Activated T-cell treated with anti-CD3 and anti-CD28 coated beads, Interleukin-2, amount 50 U/mL, for 72 hours (primary cell): Measurements from ENCODE around the gene SETD3. TPM values are rescaled to one million over a fixed set of nuclear protein-coding genes. Genes with fewer than 3 reads are reported as not detected.
A peak's percentile ranks its signal among the peaks of the same experiment; 100 is the strongest.

Experiments
- ATAC-seq, 2 donors: fragments of 150-1000 bp; cut with Tn5 transposase; replicated peaks in 1 of 2; 2 replicates each; pipeline ENCODE4 v1.10.0; 2021; ENCODE audit warnings: moderate library complexity in 2 of 2, mild to moderate bottlenecking in 1 of 2
- DNase-seq, 2 donors: peaks; one replicate each; pipeline ENCODE4 v3.0.0; 2021 to 2022; ENCODE audit warnings: mixed read lengths in 1 of 2
- H3K27ac Mint-ChIP-seq: one replicate; pipeline ENCODE4 v1.8.0; 2022; ENCODE audit warnings: mild to moderate bottlenecking, moderate library complexity, mixed read lengths
- H3K27me3 Mint-ChIP-seq: one replicate; pipeline ENCODE4 v1.8.0; 2022; ENCODE audit warnings: low read depth, mixed read lengths
- H3K36me3 Mint-ChIP-seq, 2 donors: one replicate each; pipeline ENCODE4 v1.8.0; 2022; ENCODE audit warnings: mixed read lengths in 2 of 2, mild to moderate bottlenecking in 1 of 2; ENCODE audit not compliant: insufficient read depth in 2 of 2
- H3K4me1 Mint-ChIP-seq: one replicate; pipeline ENCODE4 v1.8.0; 2022; ENCODE audit warnings: low read depth, mixed read lengths
- H3K4me3 Mint-ChIP-seq, 2 donors: one replicate each; pipeline ENCODE4 v1.8.0; 2022; ENCODE audit warnings: mild to moderate bottlenecking in 2 of 2, mixed read lengths in 2 of 2, moderate library complexity in 2 of 2
- H3K9me3 Mint-ChIP-seq, 2 donors: one replicate each; pipeline ENCODE4 v1.8.0; 2022; ENCODE audit warnings: mixed read lengths in 2 of 2
- total RNA-seq, 2 donors: library from RNA; stranded (reverse); gene quantifications; one replicate each; pipeline ENCODE4 v1.2.3, GENCODE V29; 2022

SETD3 gene
- total RNA-seq, 2 donors from 2014 or later: 48.0 to 49.6 TPM

- Mint-ChIP-seq H3K9me3 (no peaks in the 10 kb centered on the region), H3K36me3 (no peaks in the 10 kb centered on the region), H3K4me3 (no peak overlapping the region), H3K27ac (no peak overlapping the region), H3K27me3 (no peaks in the 10 kb centered on the region), H3K4me1 (peaks cover 53% of the 10 kb centered on the region)
- DNase-seq (no peak), ATAC-seq (no peak)
Measured at GRCh38 chr14:99472937-99473336, 7.7 kb downstream of the SETD3 start.

- no peaks in the 10 kb centered on the region for H3K9me3 Mint-ChIP-seq
- peaks cover 0 to 2% of the 10 kb centered on the region in 2 donors for H3K36me3 Mint-ChIP-seq
- no peak overlapping the region for H3K27ac Mint-ChIP-seq
- ATAC-seq (no peak), DNase-seq (no peak)
- H3K4me1 Mint-ChIP-seq: peaks cover 47% of the 10 kb centered on the region
- H3K4me3 Mint-ChIP-seq: no peak overlapping the region
- H3K27me3 Mint-ChIP-seq: no peaks in the 10 kb centered on the region
Measured at GRCh38 chr14:99471731-99472130, 8.9 kb downstream of the SETD3 start.

GRCh38 chr14:99468836-99469592 lies 11.6 kb downstream of the SETD3 start:
- H3K4me3 Mint-ChIP-seq: no peak overlapping the region

GRCh38 chr14:99468081-99468480 lies 12.6 kb downstream of the SETD3 start:
- peak overlapping the region; percentile 7 for H3K27ac Mint-ChIP-seq
- H3K9me3 Mint-ChIP-seq: no peaks in the 10 kb centered on the region
- peaks cover 31% of the 10 kb centered on the region for H3K4me1 Mint-ChIP-seq

More at GRCh38 chr14:99468836-99469592, 11.6 kb downstream of the SETD3 start:
- peaks cover 0 to 2% of the 10 kb centered on the region in 2 donors for H3K36me3 Mint-ChIP-seq
- DNase-seq: no peak
- H3K27me3 Mint-ChIP-seq: no peaks in the 10 kb centered on the region
- no peak for ATAC-seq
- peaks cover 31% of the 10 kb centered on the region for H3K4me1 Mint-ChIP-seq
- no peak overlapping the region for H3K27ac Mint-ChIP-seq
- H3K9me3 Mint-ChIP-seq: no peaks in the 10 kb centered on the region

GRCh38 chr14:99467336-99468078 lies 13.2 kb downstream of the SETD3 start:
- peaks cover 31% of the 10 kb centered on the region for H3K4me1 Mint-ChIP-seq
- ATAC-seq (no peak), DNase-seq (no peak)
- no peaks in the 10 kb centered on the region for H3K27me3 Mint-ChIP-seq
- H3K27ac Mint-ChIP-seq: no peak overlapping the region
- no peak overlapping the region for H3K4me3 Mint-ChIP-seq
- peaks cover 0 to 3% of the 10 kb centered on the region in 2 donors for H3K36me3 Mint-ChIP-seq
- no peaks in the 10 kb centered on the region for H3K9me3 Mint-ChIP-seq

More at GRCh38 chr14:99468081-99468480, 12.6 kb downstream of the SETD3 start:
- H3K27me3 Mint-ChIP-seq: no peaks in the 10 kb centered on the region
- no peak for DNase-seq
- no peak overlapping the region for H3K4me3 Mint-ChIP-seq
- H3K36me3 Mint-ChIP-seq: peaks cover 0 to 3% of the 10 kb centered on the region in 2 donors
- ATAC-seq: no peak

GRCh38 chr14:99466758-99467157 lies 13.9 kb downstream of the SETD3 start:
- Mint-ChIP-seq H3K27ac (no peak overlapping the region), H3K4me1 (peaks cover 31% of the 10 kb centered on the region), H3K9me3 (no peaks in the 10 kb centered on the region), H3K4me3 (no peak overlapping the region), H3K36me3 (peaks cover 0 to 3% of the 10 kb centered on the region in 2 donors), H3K27me3 (no peaks in the 10 kb centered on the region)
- ATAC-seq (no peak), DNase-seq (no peak)

GRCh38 chr14:99465288-99465687 lies 15.4 kb downstream of the SETD3 start:
- H3K4me3 Mint-ChIP-seq: no peak overlapping the region

GRCh38 chr14:99463974-99464373 lies 16.7 kb downstream of the SETD3 start:
- H3K27ac Mint-ChIP-seq: no peak overlapping the region
- no peaks in the 10 kb centered on the region for H3K27me3 Mint-ChIP-seq
- DNase-seq (no peak), ATAC-seq (no peak)
- H3K9me3 Mint-ChIP-seq: no peaks in the 10 kb centered on the region
- peaks cover 0 to 3% of the 10 kb centered on the region in 2 donors for H3K36me3 Mint-ChIP-seq
- H3K4me1 Mint-ChIP-seq: peaks cover 16% of the 10 kb centered on the region
- H3K4me3 Mint-ChIP-seq: no peak overlapping the region

More at GRCh38 chr14:99465288-99465687, 15.4 kb downstream of the SETD3 start:
- no peaks in the 10 kb centered on the region for H3K27me3 Mint-ChIP-seq
- no peak for ATAC-seq
- H3K27ac Mint-ChIP-seq: no peak overlapping the region
- no peaks in the 10 kb centered on the region for H3K9me3 Mint-ChIP-seq
- peaks cover 28% of the 10 kb centered on the region for H3K4me1 Mint-ChIP-seq
- no peak for DNase-seq
- peaks cover 0 to 3% of the 10 kb centered on the region in 2 donors for H3K36me3 Mint-ChIP-seq

- no peaks in the 10 kb centered on the region for H3K4me1 Mint-ChIP-seq
- H3K27ac Mint-ChIP-seq: no peak overlapping the region
- no peak for DNase-seq
- ATAC-seq: no peak
- no peaks in the 10 kb centered on the region for H3K27me3 Mint-ChIP-seq
- no peak overlapping the region for H3K4me3 Mint-ChIP-seq
- H3K36me3 Mint-ChIP-seq: peaks cover 2 to 3% of the 10 kb centered on the region in 2 donors
- no peaks in the 10 kb centered on the region for H3K9me3 Mint-ChIP-seq
Measured at GRCh38 chr14:99462210-99462609, 18.4 kb downstream of the SETD3 start.

- Mint-ChIP-seq H3K4me1 (no peaks in the 10 kb centered on the region), H3K9me3 (no peaks in the 10 kb centered on the region), H3K4me3 (no peak overlapping the region), H3K27ac (no peak overlapping the region), H3K27me3 (no peaks in the 10 kb centered on the region), H3K36me3 (peaks cover 3 to 5% of the 10 kb centered on the region in 2 donors)
- DNase-seq: no peak
- ATAC-seq: no peak
Measured at GRCh38 chr14:99461411-99462085, 19.1 kb downstream of the SETD3 start.

- H3K4me1 Mint-ChIP-seq: no peaks in the 10 kb centered on the region
- H3K4me3 Mint-ChIP-seq: no peak overlapping the region
- H3K27ac Mint-ChIP-seq: no peak overlapping the region
- H3K27me3 Mint-ChIP-seq: no peaks in the 10 kb centered on the region
- DNase-seq: no peak
- no peaks in the 10 kb centered on the region for H3K9me3 Mint-ChIP-seq
- ATAC-seq: peak in 1 of 2 donors; percentile 19
- peaks cover 3 to 5% of the 10 kb centered on the region in 2 donors for H3K36me3 Mint-ChIP-seq
Measured at GRCh38 chr14:99460793-99461192, 19.9 kb downstream of the SETD3 start.

GRCh38 chr14:99459481-99460100 lies 21.1 kb downstream of the SETD3 start:
- DNase-seq: no peak
- Mint-ChIP-seq H3K36me3 (peaks cover 6 to 8% of the 10 kb centered on the region in 2 donors), H3K27me3 (no peaks in the 10 kb centered on the region), H3K4me3 (no peak overlapping the region), H3K27ac (no peak overlapping the region), H3K9me3 (no peaks in the 10 kb centered on the region), H3K4me1 (no peaks in the 10 kb centered on the region)
- ATAC-seq: no peak
